ENCODE results near the gene TLCD3A.
"Not testable (repeated sequence)": the region's sequence is repeated elsewhere in the genome, so short reads cannot be mapped to it uniquely, and the experiment has no call there.

DNA sequence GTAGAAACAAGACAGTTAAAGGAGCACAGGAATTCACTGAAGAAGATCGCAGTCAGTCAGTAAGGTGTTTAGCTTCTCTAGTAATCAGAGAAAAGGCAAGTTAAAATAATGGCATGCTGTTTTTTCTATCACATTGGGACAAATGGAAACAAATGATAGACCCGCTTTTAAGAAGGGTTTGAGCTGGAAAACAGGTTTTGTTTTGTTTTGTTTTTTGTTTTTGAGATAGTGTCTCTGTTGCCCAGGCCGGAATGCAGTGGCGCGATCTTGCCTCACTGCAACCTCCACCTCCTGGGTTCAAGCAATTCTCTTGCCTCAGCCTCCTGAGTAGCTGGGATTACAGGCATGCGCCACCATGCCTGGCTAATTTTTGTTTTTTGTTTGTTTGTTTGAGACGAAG, 53.5 kb downstream of the TLCD3A start:
- TF ChIP-seq, protein P1, sequence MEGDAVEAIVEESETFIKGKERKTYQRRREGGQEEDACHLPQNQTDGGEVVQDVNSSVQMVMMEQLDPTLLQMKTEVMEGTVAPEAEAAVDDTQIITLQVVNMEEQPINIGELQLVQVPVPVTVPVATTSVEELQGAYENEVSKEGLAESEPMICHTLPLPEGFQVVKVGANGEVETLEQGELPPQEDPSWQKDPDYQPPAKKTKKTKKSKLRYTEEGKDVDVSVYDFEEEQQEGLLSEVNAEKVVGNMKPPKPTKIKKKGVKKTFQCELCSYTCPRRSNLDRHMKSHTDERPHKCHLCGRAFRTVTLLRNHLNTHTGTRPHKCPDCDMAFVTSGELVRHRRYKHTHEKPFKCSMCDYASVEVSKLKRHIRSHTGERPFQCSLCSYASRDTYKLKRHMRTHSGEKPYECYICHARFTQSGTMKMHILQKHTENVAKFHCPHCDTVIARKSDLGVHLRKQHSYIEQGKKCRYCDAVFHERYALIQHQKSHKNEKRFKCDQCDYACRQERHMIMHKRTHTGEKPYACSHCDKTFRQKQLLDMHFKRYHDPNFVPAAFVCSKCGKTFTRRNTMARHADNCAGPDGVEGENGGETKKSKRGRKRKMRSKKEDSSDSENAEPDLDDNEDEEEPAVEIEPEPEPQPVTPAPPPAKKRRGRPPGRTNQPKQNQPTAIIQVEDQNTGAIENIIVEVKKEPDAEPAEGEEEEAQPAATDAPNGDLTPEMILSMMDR (conservative IDR thresholded peaks at IDR 0.05; ENCODE audit: low read depth, low read length): not testable (repeated sequence)
- not testable (repeated sequence) for TF ChIP-seq EZH2 (IDR thresholded peaks at IDR 0.05; ENCODE audit: low read length, unreplicated experiment); EZH2phosphoT487 (IDR thresholded peaks at IDR 0.05; ENCODE audit: borderline replicate concordance, low read length)
